HepG2 (cell line): ENCODE results near the gene DNAI4. TPM values are rescaled to one million over a fixed set of nuclear protein-coding genes. Genes with fewer than 3 reads are reported as not detected.

Experiments used
- ATAC-seq: fragments of 200-7000 bp; cut with Tn5 transposase; 3 replicates; pipeline ENCODE4 v1.9.1; 2020; ENCODE audit warnings: mild to moderate bottlenecking, moderate library complexity
- BruUV-seq: library from RNA; stranded (reverse); fragments of 400-500 nt; replicated peaks from 2 replicates; lab custom pipeline; 2021; lab: Mats Ljungman, UMichigan
- CTCF ChIA-PET: fragments of 300-600 bp; formaldehyde crosslinking; extraction: SDS; loops from one replicate; lab custom pipeline; 2021; ENCODE audit warnings: low total read pairs, inconsistent platforms, low intra/inter-chr PET ratio; lab: Yijun Ruan, JAX
- POLR2A ChIA-PET: fragments of 350-600 bp; sonication (Branson Sonifier 250); formaldehyde crosslinking; loops from one replicate; lab custom pipeline; 2020; ENCODE audit warnings: antibody characterized with exemption, inconsistent platforms; lab: Yijun Ruan, JAX
- DNase-seq: peaks from one replicate; pipeline ENCODE4 v3.0.0-alpha.2; 2015; ENCODE audit warnings: low spot score
- FAIRE-seq: peaks from 3 replicates; lab custom pipeline; 2011; peaks lifted over from hg19 to GRCh38; lab: Jason Lieb, UNC
- H2AFZ ChIP-seq: one replicate; pipeline ENCODE4 v1.6.1; 2011; ENCODE audit warnings: low read length, inconsistent platforms
- H3K27ac ChIP-seq: fragments of 300-600 bp; 3 replicates; pipeline ENCODE4 v1.8.0; 2011; ENCODE audit warnings: mixed run types, mild to moderate bottlenecking, mixed read lengths, low read length, inconsistent platforms; ENCODE audit not compliant: insufficient read depth; ENCODE audit errors: extremely low read length
- H3K27me3 ChIP-seq, 2 experiments: fragments of 200-600 bp in 1 of 2; 2 replicates in 1 of 2; 3 replicates in 1 of 2; pipeline versions ENCODE4 v1.6.0 to v1.8.0; 2011; ENCODE audit warnings: low read length in 2 of 2, mild to moderate bottlenecking in 2 of 2, moderate library complexity in 2 of 2, inconsistent platforms in 1 of 2; ENCODE audit not compliant: insufficient read depth in 2 of 2, control insufficient read depth in 1 of 2
- H3K36me3 ChIP-seq, 2 experiments: fragments of 200-600 bp in 1 of 2; replicated peaks in 1 of 2; 2 replicates in 1 of 2; 3 replicates in 1 of 2; pipeline versions ENCODE4 v1.5.1 to v1.8.0; 2011; ENCODE audit warnings: low read length in 2 of 2, inconsistent platforms in 1 of 2; ENCODE audit not compliant: insufficient read depth in 2 of 2, control insufficient read depth in 1 of 2
- H3K4me1 ChIP-seq: 2 replicates; pipeline ENCODE4 v1.5.1; 2012; ENCODE audit warnings: low read length, inconsistent platforms; ENCODE audit not compliant: insufficient read depth
- H3K4me2 ChIP-seq: 2 replicates; pipeline ENCODE4 v1.6.0; 2011; ENCODE audit warnings: low read depth, low read length, inconsistent platforms
- H3K4me3 ChIP-seq, 3 experiments: fragments of 200-600 bp in 1 of 3; sonication (generic), shearing (Covaris generic) in 1 of 3; replicated peaks in 1 of 3; 2 replicates each; pipeline ENCODE4 v1.5.1; 2011 to 2016; ENCODE audit warnings: low read length in 3 of 3, inconsistent platforms in 2 of 3, low read depth in 2 of 3, mild to moderate bottlenecking in 2 of 3, control low read depth in 1 of 3, mixed read lengths in 1 of 3; ENCODE audit not compliant: insufficient read depth in 1 of 3
- H3K79me2 ChIP-seq: one replicate; pipeline ENCODE4 v1.6.1; 2011; ENCODE audit warnings: low read length, inconsistent platforms; ENCODE audit not compliant: insufficient read depth
- H3K9ac ChIP-seq: 2 replicates; pipeline ENCODE4 v1.6.0; 2011; ENCODE audit warnings: mild to moderate bottlenecking, low read depth, low read length, inconsistent platforms; ENCODE audit not compliant: insufficient read depth
- H3K9me3 ChIP-seq: 2 replicates; pipeline ENCODE4 v1.5.1; 2012; ENCODE audit warnings: mild to moderate bottlenecking, low read length
- H4K20me1 ChIP-seq: 2 replicates; pipeline ENCODE4 v1.6.0; 2011; ENCODE audit warnings: inconsistent platforms, mild to moderate bottlenecking, low read length, moderate library complexity; ENCODE audit not compliant: insufficient read depth
- BORCS8-MEF2B ChIP-seq: sonication (generic); formaldehyde crosslinking; IDR thresholded peaks from 2 replicates; pipeline ENCODE4 v1.8.0; 2022; ENCODE audit warnings: mild to moderate bottlenecking, missing genetic modification reagents
- CEBPG ChIP-seq: IDR thresholded peaks from 2 replicates; pipeline ENCODE4 v1.6.1; 2016
- MXI1 ChIP-seq: IDR thresholded peaks from 3 replicates; pipeline ENCODE4 v1.6.1; 2012; ENCODE audit warnings: low read depth, low read length, inconsistent platforms, borderline replicate concordance
- ONECUT2 ChIP-seq: sonication (generic); formaldehyde crosslinking; IDR thresholded peaks from 2 replicates; pipeline ENCODE4 v1.4.0; 2020; ENCODE audit warnings: missing genetic modification reagents
- RBAK ChIP-seq: sonication (generic); formaldehyde crosslinking; IDR thresholded peaks from 2 replicates; pipeline ENCODE4 v1.5.1; 2020; ENCODE audit warnings: mild to moderate bottlenecking, missing genetic modification reagents
- SRY ChIP-seq: sonication (generic); formaldehyde crosslinking; IDR thresholded peaks from 2 replicates; pipeline ENCODE4 v1.8.0; 2022; ENCODE audit warnings: mild to moderate bottlenecking, missing genetic modification reagents
- SSRP1 ChIP-seq: IDR thresholded peaks from 2 replicates; pipeline ENCODE4 v1.6.1; 2016; ENCODE audit warnings: control low read depth
- TEAD3 ChIP-seq: optimal IDR thresholded peaks from 2 replicates; pipeline ENCODE3; 2016; ENCODE audit warnings: borderline replicate concordance
- XBP1 ChIP-seq: sonication (generic); formaldehyde crosslinking; IDR thresholded peaks from 2 replicates; pipeline ENCODE4 v1.5.0; 2020; ENCODE audit warnings: missing genetic modification reagents
- ZBTB21 ChIP-seq: sonication (generic); formaldehyde crosslinking; IDR thresholded peaks from 2 replicates; pipeline ENCODE4 v1.4.0; 2020; ENCODE audit warnings: missing genetic modification reagents
- ZNF136 ChIP-seq: sonication (generic); formaldehyde crosslinking; IDR thresholded peaks from 2 replicates; pipeline ENCODE4 v1.8.1; 2022; ENCODE audit warnings: low read depth, mild to moderate bottlenecking, moderate library complexity, missing genetic modification reagents
- ZNF382 ChIP-seq: sonication (generic); formaldehyde crosslinking; IDR thresholded peaks from 2 replicates; pipeline ENCODE4 v1.5.0; 2020; ENCODE audit warnings: missing genetic modification reagents, mild to moderate bottlenecking, borderline replicate concordance
- ZNF644 ChIP-seq: IDR thresholded peaks from 2 replicates; pipeline ENCODE4 v1.6.1; 2016; ENCODE audit warnings: low read depth
- ZNF704 ChIP-seq: sonication (generic); formaldehyde crosslinking; IDR thresholded peaks from 2 replicates; pipeline ENCODE4 v1.8.1; 2023; ENCODE audit warnings: mild to moderate bottlenecking, inconsistent platforms, moderate library complexity, missing genetic modification reagents, borderline replicate concordance
- ZNF790 ChIP-seq: sonication (generic); formaldehyde crosslinking; IDR thresholded peaks from 2 replicates; pipeline ENCODE4 v1.8.0; 2022; ENCODE audit warnings: missing genetic modification reagents, mild to moderate bottlenecking, borderline replicate concordance
- ZNF850 ChIP-seq: sonication (generic); formaldehyde crosslinking; conservative IDR thresholded peaks from 2 replicates; pipeline ENCODE4 v1.9.0; 2021; ENCODE audit warnings: mild to moderate bottlenecking, missing genetic modification reagents
- WGBS: methylation state at CpG from one replicate; pipeline ENCODE4 v1.1.6; 2017; ENCODE audit warnings: low lambda C conversion rate; 5-methylcytosine and 5-hydroxymethylcytosine counted together
- in situ Hi-C: cut with HindIII; loops from 2 replicates; pipeline ENCODE4 v1.10.0; 2017; ENCODE audit warnings: low pct_unique_long_range_greater_than_20kb; ENCODE audit not compliant: extremely low pct_ligation_motif_present
- intact Hi-C: fragments of 100-400 bp; cut with micrococcal nuclease; formaldehyde crosslinking; loops from one replicate; pipeline ENCODE4 v1.10.0; 2022; ENCODE audit not compliant: unreplicated experiment
- polyA plus RNA-seq, 8 experiments: library from polyadenylated mRNA; depleted of rRNA in 3 of 8; stranded (reverse) in 7 of 8; unstranded in 1 of 8; fragments of >200 nt; fragmentation: Illumina TruSeq in 4 of 8; extraction: Trizol in 4 of 8; gene quantifications; 2 replicates each; pipeline versions ENCODE4 v1.2.1 to v1.2.3, GENCODE V29; 2011 to 2016; ENCODE audit warnings: low read depth in 4 of 8, missing spikeins in 1 of 8, mixed read lengths in 1 of 8; ENCODE audit not compliant: insufficient read depth in 1 of 8
- total RNA-seq, 5 experiments: library from RNA; depleted of rRNA; stranded (reverse); fragments of >200 nt; fragmentation: Illumina TruSeq; extraction: Trizol; gene quantifications; 2 replicates each; pipeline ENCODE4 v1.2.3, GENCODE V29; 2016; ENCODE audit warnings: low read depth in 1 of 5
- TF ChIP-seq, protein P1 (sequence below): IDR thresholded peaks from 2 replicates; pipeline ENCODE4 v1.6.1; 2012; ENCODE audit warnings: low read length, improper control_type of control experiment
- TF ChIP-seq, protein P2 (sequence below): IDR thresholded peaks from 2 replicates; pipeline ENCODE4 v1.6.1; 2016; ENCODE audit warnings: control low read depth
- TF ChIP-seq, protein P3 (sequence below): IDR thresholded peaks from 2 replicates; pipeline ENCODE4 v1.6.1; 2016; ENCODE audit warnings: low read depth, borderline replicate concordance

The DNAI4 gene
- total and polyA plus RNA-seq, 2 of the 13 experiments (the other 11 are each of a cell fraction or from before 2014, with no cell fraction given): 0.04 to 0.08 TPM

DNA sequence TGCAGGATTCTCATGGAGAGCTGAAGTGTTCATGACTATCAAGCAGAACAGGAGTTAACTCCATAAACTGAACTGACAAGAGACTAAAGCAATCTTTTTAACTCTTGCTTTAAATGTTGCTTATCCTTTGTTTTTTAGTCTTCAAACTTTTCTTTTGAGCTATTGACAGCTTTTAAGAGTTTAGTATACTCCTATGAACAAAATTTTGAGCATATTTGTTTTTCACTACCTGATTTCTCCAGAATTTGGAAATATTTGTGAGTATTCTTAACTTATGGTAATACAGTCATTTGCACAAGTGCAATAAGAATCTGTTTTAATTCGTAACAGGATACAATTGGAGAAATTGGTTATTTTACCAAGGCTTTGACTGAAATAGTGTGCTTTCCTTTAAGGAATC lies 7.2 kb downstream of the DNAI4 start:
- FAIRE-seq (no peak), ATAC-seq (no peak), DNase-seq (no peak)
- Histone ChIP-seq H3K27me3 (no peaks in the 10 kb centered on the region), H3K4me2 (no peak overlapping the region), H3K36me3 (no peaks in the 10 kb centered on the region), H3K9ac (no peak overlapping the region), H4K20me1 (no peaks in the 10 kb centered on the region), H3K4me3 (no peak overlapping the region), H2AFZ (no peak overlapping the region), H3K9me3 (no peaks in the 10 kb centered on the region), H3K27ac (no peak overlapping the region), H3K4me1 (peaks cover 15% of the 10 kb centered on the region; the same call in 1 of the 2 replicates), H3K79me2 (no peaks in the 10 kb centered on the region)
- POLR2A ChIA-PET: no interaction called here
- WGBS: 98% methylated on average over 1 of the region's 1 CpG
- CTCF ChIA-PET: no interaction called here
- TF ChIP-seq ZBTB21: no peak
- TF ChIP-seq ZNF850: no peak
- TF ChIP-seq MXI1: no peak
- TF ChIP-seq ONECUT2: no peak
- TF ChIP-seq, protein P1, sequence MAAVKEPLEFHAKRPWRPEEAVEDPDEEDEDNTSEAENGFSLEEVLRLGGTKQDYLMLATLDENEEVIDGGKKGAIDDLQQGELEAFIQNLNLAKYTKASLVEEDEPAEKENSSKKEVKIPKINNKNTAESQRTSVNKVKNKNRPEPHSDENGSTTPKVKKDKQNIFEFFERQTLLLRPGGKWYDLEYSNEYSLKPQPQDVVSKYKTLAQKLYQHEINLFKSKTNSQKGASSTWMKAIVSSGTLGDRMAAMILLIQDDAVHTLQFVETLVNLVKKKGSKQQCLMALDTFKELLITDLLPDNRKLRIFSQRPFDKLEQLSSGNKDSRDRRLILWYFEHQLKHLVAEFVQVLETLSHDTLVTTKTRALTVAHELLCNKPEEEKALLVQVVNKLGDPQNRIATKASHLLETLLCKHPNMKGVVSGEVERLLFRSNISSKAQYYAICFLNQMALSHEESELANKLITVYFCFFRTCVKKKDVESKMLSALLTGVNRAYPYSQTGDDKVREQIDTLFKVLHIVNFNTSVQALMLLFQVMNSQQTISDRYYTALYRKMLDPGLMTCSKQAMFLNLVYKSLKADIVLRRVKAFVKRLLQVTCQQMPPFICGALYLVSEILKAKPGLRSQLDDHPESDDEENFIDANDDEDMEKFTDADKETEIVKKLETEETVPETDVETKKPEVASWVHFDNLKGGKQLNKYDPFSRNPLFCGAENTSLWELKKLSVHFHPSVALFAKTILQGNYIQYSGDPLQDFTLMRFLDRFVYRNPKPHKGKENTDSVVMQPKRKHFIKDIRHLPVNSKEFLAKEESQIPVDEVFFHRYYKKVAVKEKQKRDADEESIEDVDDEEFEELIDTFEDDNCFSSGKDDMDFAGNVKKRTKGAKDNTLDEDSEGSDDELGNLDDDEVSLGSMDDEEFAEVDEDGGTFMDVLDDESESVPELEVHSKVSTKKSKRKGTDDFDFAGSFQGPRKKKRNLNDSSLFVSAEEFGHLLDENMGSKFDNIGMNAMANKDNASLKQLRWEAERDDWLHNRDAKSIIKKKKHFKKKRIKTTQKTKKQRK: no peak
- no peak for TF ChIP-seq BORCS8-MEF2B (CRISPR knock-in tag)
- TF ChIP-seq ZNF644 (CRISPR knock-in tag): no peak
- TF ChIP-seq RBAK (CRISPR knock-in tag): no peak
- TF ChIP-seq CEBPG (CRISPR knock-in tag): no peak
- no peak for TF ChIP-seq TEAD3 (CRISPR knock-in tag)
- TF ChIP-seq XBP1 (CRISPR knock-in tag): no peak
- TF ChIP-seq SSRP1 (CRISPR knock-in tag): no peak
- no peak for TF ChIP-seq ZNF704 (CRISPR knock-in tag)
- TF ChIP-seq, protein P2, sequence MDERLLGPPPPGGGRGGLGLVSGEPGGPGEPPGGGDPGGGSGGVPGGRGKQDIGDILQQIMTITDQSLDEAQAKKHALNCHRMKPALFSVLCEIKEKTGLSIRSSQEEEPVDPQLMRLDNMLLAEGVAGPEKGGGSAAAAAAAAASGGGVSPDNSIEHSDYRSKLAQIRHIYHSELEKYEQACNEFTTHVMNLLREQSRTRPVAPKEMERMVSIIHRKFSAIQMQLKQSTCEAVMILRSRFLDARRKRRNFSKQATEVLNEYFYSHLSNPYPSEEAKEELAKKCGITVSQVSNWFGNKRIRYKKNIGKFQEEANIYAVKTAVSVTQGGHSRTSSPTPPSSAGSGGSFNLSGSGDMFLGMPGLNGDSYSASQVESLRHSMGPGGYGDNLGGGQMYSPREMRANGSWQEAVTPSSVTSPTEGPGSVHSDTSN: no peak
- TF ChIP-seq, protein P3, sequence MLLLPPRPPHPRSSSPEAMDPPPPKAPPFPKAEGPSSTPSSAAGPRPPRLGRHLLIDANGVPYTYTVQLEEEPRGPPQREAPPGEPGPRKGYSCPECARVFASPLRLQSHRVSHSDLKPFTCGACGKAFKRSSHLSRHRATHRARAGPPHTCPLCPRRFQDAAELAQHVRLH (CRISPR knock-in tag): no peak
- no peak for TF ChIP-seq ZNF382
- TF ChIP-seq ZNF136 (CRISPR knock-in tag): no peak
- no peak for TF ChIP-seq ZNF790 (CRISPR knock-in tag)
- no peak for TF ChIP-seq SRY (CRISPR knock-in tag)
- intact Hi-C loops: no loop called here
- in situ Hi-C loops: no loop called here
- BruUV-seq: no TSS peak
